HG02884 (cell line): ENCODE results near the gene CTBP1.

ENCODE experiments used
- ATAC-seq: cut with Tn5 transposase; IDR thresholded peaks from one replicate; pipeline ENCODE4 v1.9.1; 2021; ENCODE audit warnings: mild to moderate bottlenecking, moderate library complexity; ENCODE audit not compliant: unreplicated experiment

CTBP1 gene

DNA sequence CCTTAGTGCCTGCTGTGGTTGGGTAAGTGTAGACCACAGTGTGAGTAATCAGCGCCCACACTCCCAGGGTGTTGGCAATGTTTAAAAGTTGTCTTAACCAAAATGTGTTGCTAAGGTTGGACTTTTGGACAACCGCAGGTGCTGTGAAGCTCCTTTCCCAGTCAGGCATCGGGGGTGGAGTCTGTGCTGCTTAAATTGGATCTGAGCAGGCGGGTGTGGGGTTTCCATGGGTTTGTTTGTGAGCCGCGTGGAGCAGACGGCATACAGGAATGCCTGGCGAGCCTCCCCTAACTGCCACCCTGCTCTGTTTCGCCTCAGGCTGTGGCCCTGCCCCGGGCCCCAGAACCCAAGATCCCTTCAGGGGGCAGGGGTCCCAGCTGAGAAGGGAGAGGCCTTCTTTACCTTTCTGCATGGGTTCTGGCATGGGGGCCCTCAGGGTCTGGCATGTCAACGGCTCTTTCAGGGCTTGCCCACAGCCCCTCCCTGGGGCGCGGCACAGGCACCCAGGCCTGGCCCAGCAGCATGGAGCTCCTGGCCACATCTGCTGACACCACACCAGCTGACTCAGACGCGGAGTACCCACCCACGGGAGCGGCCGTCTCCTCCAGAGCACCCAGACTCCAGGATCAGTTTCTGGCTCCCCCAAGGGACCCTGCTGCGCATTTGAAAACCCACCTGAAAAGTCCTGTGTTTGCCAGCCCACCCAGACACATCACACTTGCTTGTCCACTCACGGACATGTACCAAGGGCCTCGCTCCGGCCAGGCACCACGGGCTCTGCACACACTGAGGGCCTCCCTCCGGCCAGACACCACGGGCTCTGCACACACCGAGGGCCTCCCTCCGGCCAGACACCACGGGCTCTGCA is 71.4 kb downstream of the CTBP1 start:
- no peak for ATAC-seq

DNA sequence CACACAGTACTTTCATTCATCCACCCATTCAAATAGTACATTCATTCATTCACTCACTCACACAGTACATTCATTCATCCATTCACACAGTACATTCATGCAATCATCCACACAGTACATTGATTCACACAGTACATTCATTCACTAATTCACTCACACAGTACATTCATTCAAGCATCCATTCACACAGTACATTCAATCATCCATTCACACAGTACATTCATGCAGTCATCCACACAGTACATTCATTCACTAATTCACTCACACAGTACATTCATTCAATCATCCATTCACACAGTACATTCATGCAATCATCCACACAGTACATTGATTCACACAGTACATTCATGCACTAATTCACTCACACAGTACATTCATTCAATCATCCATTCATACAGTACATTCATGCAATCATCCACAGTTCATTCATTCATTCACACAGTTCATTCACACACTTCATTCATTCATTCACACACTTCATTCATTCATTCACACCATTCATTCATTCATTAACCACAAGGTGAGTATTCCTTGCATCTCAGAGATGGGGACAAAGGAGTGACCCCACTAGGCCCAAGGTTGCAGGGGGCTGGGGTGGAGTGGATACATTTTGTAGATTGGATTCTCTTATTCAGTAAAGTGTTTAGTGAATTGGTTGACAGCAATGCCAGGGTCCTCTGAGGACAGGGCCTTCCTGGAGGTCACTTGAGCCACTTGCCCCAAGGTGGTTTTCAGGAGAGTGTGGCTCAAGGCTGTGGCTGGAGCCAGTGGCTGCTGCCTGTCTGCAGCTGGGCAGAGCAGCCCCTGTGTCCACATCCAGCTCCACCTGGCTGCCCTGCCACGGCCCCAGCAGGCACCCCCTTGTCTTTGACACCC is 72.3 kb downstream of the CTBP1 start:
- ATAC-seq, result no peak

DNA sequence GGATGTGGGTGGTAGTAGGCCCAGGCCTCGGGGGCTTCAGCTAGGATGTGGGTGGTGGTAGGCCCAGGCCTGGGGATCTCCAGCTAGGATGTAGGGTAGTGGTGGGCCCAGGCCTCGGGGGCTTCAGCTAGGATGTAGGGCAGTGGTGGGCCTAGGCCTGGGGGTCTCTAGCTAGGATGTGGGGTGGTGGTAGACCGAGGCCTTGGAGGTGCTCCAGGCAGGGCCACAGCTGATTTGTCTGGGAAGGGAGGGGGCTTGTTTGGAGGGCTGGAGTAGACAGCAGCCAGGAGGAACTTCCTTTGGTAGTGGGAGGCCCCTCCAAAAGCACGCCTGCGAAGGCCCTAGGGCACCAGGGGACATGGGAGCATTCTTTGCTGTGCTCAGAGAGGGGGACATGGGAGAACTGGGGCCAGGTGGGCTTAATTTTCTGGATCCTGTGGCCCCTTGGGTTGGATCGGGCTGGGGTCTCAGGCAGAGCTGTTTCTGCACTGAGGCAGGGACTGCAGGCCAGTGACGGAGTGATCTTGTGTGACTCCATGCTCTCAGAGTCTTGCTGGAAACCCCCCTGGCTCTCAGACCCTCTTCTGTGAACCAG is 73.2 kb downstream of the CTBP1 start:
- ATAC-seq, result no peak

DNA sequence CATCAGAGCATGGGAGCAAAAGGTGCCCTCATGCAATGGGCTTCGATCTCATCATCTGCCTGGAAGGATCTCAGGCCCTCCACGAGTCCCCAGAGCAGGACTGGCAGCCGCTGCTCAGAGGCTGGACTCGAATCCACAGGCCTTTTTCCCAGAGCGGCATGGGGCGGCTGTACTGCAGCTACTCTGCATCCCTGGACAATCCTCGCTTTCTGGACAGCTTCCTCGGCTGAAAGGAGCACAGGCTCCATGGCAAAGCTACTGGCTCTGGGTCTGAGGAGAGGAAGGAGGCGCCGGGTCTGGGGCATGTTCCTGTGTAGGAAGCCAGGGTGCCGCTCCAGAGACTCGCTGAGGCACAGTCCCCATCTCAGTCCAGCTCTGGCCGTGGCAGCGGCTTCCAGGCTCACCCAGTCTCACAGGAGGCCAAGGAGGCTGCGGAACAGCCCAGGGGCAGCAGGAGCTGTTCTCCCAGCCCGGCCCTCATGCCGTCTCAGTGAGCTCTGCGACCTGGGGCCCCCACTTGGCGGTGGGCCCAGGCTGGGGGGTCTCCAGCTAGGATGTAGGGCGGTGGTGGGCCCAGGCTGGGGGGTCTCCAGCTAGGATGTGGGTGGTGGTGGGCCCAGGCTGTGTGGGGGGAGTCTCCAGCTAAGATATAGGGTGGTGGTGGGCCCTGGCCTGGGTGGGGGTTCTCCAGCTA is 73.8 kb downstream of the CTBP1 start:
- ATAC-seq, result no peak

DNA sequence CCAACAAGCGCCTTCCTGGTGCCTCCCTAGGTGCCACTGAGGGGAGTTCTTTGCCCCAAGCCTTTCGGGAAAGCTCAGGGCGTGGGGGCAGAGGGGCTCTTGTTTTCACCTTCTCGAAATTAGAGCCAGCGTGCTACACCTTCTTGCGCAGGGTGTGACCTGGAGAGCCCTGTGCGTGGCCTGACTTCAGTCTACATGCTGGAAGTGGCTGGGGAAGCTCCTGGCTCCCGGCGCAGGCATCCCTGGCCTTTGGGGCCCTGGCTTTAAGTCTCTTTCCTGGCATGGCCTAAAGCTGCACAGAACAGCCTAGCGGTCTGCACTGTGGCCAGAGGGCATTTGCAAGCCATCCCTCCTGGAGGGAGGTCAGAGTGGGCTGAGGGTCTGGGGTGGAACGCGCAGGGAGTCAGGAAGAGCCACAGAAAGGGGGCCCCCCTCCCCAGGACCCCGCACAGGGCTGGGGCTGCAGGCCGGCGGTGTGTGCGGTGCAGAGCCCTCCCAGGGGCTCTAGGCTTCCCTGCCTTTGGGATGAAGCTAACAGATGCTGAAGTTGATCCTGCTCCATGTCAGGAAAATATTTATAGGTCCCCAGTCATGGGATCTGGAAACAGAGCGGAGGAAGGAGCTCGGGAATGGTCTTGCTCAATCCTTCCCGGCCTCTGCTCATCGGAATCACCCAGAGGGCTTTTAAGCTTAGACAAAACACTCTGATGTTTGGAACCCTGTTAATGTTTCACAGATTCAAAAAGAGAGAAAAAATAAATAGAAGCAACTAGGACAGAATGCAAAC is 75.8 kb downstream of the CTBP1 start:
- no peak for ATAC-seq

DNA sequence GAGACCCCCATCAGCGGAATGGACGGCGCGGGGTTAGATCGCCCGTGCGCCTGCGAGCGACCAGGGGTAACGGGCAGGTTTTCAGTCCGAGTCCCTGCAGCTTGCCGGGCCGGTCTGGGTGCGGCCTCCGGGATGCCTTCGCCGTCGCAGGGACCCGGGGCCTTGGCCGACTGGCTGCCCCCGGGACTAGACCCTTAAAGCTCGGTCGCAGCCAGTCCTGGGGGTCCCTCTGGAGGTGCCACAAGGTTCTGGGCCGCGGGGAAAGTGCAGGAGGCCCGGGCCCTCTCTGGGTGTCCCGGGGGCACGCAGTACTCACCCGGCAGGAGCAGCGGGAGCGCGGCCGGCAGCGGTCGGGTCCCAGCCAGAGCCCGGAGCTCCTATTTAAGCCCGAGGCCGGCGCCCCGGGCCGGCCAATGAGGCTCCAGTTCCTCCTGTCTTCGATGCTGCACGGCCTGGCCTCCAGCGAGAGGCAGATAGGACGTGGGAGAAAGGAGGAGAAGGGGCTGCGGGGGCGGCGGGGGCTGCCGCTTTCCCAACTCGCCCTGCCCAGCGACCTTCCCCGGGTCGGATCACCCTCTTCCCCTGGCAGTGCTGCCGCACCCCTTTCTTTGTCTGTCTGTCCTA is 76.6 kb downstream of the CTBP1 start, which contains the start of gene SPON2:
SPON2 (minus strand) TSS at position 356 of the 624 bp plus-strand sequence.
- ATAC-seq, result no peak

DNA sequence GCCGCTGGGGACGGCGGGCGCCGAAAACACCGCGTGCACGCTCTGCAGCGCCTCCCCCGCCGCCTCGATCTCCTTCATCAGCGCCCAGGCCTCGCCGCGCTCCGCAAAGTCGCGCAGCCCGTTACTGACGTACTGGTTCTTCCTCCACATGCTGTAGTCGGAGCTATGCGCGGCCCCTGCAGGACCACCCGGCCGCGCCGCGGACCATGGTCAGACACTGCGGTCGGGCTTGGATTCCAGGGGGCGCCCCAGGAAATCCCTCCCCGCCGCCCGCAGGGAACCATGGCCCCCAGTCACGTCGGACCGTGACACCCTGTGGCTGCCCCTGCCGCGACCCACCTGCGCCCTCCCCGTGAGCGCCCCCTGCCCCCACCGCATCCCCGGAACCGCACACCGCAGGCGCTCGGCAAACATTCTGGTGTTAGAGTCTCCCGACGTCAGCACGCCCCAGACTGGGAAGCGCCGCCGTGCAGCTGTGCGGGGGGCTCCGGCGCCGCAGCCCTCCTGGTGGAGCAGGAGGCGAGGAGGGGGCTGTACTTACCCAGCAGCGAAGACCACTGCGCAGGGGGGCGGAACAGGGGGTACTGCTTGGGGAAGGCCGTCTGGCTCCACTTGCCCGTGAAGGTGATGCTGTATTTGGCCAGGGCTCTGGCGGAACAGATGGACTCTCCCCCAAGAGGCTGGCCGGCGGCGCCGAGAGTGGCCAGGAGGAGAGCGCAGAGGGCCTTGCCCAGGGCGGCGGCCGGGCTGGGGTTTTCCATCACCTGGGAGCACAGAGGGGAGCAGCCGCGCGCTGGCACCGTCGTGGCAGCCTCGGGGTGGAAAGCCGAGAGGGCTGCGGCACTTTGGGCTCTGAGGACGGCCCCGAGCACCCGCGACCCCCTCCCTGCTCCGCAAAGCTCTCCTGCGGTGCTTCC is 77.4 kb downstream of the CTBP1 start:
- no peak for ATAC-seq

DNA sequence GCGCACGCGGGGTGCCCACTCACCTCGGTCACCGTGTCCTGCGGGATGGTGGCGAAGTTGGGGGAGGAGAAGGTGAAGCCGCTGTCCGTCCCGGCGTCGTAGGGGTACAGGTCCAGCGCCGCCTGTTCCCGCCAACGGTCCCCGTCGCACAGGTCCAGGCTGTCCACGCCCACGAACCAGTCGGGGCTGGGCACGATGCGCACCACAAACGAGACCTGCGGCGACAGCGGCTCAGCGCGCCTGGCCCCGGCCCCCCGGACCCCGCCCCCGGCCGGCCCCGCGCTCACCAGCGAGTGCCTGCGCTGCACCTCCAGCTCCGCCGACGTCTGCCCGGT is 78.0 kb downstream of the CTBP1 start:
- no peak for ATAC-seq

DNA sequence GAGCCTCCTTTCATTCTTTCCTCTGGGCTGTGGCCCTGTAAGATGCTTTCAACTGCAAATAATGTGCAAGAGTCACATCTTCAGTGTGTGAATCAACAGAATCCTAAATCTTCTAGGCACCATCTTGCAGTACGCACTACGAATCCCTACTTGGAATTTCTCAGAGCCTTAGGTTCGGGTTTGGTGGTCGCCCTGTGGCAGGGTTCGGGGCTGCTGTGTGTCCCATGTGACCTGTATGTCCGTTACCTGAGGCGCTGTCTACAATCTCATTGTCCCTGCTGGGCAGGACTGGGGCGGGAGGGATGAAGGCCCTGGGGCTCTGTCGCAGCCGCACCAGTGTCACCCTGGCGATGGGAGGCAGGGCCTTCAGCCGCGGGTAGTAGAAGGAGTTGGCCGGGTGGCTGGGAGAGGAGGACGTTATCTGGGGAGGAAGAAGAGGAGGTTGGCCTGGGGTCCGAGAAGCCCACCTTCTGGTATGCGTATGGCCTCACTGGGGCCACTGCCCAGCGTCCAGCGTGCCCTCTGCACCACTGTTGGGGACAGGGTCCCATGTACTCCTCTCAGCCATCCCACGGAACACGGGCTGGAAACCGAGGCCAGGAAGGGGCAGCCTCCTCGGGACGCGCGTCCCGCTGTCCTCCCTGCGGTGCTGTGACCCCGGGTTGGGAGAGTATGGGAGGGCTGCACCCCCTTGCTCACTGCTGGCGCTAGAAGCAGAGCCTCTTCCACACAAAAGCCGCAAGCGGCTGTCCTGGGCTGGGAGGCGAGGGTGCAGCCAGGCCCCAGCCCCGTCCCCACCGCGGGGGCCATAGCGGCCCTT is 78.6 kb downstream of the CTBP1 start:
- no peak for ATAC-seq

DNA sequence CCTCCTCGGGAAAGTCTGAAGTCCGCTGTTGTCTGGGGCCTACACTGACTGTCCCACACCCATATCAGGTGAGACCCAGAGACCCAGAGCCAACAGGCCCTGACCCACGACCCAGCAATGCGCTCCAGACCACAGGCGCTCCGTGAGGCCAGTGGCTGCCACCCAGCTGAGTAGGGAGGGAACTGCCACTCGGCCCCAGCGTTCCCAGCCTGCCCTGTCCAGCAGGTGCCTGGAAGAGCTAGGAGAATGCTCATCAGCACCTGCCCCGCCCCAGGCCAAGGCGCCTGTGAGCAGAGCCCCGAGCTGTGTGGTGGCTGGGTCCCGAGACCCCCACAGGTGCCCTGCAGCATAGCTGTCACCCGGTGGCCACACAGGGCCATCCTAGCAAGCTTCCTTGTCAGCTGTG is 79.2 kb downstream of the CTBP1 start:
- no peak for ATAC-seq

DNA sequence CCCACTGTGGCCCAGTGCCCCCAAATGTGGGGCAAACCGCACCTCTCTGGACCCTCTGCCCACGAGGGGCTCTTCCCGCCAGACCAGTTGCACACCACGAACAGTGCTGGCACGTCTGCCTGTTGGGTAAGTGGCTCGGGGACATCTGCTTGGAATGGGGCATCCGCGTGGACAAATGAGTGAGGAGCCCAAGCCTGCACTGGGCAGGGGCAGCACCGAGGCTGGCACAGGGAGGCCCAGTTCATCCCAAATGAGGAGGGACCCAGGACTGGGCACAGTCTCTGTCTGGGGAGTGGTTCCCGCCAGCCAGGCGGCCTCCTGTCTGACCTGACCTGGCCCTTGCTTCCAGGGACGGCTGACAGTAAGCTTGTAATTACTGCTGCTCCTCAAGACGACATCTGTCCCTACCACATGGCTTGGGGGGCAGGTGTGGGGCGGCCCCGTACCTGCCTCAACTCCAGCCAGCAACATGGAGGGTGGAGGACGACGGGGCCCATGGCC is 79.7 kb downstream of the CTBP1 start:
- ATAC-seq, result no peak

DNA sequence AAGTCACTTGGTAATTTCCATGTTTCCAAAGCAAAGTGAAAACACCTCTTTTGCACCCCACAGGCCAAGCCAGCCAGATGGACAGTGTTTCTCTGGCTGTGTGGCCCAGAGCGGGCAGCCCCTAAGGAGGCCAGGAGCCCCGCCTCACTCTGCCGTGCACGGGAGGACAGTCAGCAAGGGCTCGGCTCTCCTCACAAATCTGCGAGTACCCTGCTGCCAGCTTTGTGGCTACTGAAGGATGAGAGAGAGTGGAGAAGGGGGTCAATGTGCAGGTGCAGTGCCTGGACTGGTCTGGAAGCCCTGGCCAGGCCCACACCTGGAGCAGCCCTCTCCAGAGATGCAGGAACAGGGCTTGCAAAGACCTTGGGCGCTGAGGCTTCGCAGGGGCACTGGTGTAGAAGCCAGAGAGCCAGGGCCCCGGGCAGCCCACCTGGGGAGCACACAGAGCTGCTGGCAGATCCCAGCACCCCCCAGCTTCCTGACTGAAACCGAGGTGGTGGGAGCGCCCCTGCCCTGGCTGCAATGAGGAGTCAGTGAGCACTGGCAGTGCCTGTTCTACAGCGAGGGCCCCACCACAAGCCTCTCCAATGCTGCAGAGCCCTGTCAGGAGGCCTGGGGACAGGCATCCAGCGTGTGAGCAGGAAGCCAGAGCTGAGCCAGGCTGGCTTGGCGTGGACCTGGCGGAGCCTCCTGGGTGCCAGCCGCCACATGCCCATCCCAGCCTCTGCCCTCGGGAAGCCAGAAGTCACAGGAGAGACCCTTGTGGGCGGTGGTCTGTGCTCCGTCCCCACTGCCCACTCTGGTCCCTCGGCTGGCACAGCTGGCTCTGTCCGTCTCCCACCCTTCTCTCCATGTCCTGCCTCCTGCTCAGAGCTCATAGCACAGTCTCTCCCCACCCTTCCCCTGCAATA is 80.5 kb downstream of the CTBP1 start:
- ATAC-seq, result no peak

DNA sequence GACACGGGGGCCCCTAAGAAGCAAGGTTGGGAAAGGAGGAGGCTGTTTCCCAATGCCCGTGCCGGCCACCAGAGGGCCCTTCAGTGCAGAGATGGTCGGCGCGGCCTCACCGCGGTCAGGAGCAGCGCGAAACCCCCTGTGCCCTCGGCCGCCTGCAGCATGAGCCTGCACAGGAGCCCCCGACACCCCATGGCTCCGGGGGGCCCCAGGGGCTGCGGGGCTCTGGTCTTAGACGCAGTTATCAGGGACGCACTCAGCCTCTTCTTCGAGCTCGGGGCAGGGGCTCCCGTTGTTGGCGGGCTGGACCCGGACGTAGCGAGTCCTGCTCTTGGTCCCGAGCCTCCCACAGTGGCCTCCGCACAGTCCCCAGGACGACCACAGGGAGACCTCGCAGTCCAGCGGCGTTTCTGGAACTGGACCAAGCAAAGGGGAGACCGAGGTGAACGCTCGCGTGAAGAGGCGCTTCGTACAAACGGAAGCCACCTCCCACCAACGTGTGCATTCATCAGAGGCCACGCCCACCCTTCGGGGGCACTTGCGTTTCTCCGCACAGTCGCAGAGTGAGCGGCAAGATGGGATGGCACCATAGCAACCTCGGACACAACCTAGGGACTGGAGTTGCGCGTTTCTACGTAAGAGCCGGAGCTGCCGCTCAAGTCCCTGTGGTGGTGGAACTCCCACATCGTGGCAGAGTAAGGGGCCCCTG is 81.5 kb downstream of the CTBP1 start:
- peak; percentile 80 for ATAC-seq

DNA sequence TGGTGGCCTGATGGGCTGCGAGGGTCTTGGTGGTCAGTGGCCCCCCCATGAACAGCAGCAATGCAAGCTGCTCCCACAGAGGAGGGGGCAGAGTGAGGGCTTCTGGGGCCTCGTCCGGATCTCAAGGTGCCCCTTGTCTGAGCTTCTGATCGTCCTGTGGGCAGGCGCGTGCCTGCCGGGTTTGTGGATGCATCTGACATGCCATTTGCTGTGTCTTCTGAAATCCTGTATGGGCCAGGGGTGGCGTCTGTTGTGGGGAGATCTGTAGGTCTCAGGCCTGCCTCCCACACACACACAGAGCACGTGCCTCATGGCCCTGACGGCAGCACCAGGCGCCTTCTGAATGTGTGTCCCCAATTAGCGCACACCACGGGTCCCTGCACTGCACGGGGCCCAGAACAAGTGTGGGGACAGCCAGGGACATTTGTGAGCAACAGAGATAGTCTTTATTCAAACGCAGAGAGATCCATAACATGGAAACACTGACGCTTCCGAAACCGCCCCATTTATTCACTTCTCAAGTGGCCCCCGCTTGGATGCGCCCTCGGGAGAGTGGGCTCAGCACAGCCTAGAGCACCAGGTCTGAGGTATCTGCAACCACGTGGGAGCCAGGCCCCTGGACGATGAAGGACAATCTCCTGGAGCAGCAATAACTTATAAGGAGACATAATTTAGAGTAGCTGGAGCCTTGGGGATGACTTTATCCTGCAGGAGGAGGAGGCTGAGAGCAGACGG is 82.3 kb downstream of the CTBP1 start:
- no peak for ATAC-seq

DNA sequence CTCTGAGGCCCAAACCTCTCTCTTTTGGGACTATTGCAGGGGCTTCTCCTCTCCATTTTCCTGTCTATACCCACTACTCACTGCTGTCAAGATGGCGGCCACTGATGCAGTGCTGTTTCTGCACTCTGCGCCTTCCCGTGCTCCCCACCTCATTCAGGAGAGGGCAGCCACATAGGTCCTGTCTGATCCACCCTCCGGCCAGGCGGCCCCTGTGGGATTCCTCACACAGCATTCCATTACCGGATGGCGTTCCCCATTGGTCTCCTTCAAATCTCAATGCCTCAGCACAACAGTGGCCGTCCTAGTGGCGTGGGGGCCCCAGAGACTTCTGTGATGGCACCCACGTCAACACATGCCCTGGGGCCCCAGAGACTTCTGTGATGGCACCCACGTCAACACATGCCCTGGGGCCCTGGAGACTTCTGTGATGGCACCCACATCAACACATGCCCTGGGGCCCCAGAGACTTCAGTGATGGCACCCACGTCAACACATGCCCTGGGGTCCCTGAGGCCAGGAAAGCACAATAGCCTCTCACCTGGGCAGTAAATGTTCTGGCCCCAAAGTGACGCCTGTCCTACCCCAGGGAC is 83.9 kb downstream of the CTBP1 start:
- ATAC-seq, result no peak
